ENCODE measurements around the gene PIGP. TPM values are rescaled to one million over a fixed set of nuclear protein-coding genes. Genes with fewer than 3 reads are reported as not detected.

PIGP gene
- total and polyA plus RNA-seq, 2 of the 8 experiments (the other 6 are each of a cell fraction or from before 2014, with no cell fraction given), result 11.3 to 18.0 TPM

DNA sequence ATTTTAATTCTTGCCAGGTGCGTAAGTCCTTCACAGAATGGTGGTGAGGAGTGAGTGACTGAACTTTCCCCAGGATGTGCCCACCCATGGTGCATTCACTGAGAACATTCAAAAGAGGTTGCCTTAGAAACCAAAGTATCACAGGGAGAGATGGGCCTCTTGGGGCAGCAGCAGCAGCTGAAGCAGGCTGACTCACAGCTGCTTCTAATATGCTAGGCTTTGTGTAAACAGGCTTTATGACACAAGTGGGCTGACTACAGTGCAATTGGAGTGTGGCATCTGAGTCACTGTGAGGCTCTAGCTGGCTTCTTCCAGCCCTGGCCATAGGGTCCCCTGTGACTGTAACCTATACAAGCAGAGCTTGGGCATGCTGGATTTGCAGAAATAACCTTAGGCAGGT lies 12.6 kb downstream of the PIGP start (continued):
- TF ChIP-seq TCF12 (IDR thresholded peaks at IDR 0.05; ENCODE audit: low read depth, low read length) (no peak), KDM4A (IDR thresholded peaks at IDR 0.05; ENCODE audit: low read depth, low read length, severe bottlenecking) (no peak), NRF1 (IDR thresholded peaks at IDR 0.05; ENCODE audit: low read depth, low read length) (no peak), SAP30 (IDR thresholded peaks at IDR 0.05; ENCODE audit: insufficient read depth, insufficient replicate concordance, low read length) (no peak), NANOG (IDR thresholded peaks at IDR 0.05; ENCODE audit: insufficient read depth, low read depth, low read length, poor library complexity, severe bottlenecking) (peak; percentile 25), FOSL1 (IDR thresholded peaks at IDR 0.05; ENCODE audit: insufficient read depth, low read depth, low read length) (no peak), ATF3 (IDR thresholded peaks at IDR 0.05; ENCODE audit: insufficient read depth, low read depth, low read length) (no peak), SP1 (IDR thresholded peaks at IDR 0.05; ENCODE audit: low read depth, low read length) (0 out of 2 replicates have a peak, but pooled peaks have one; percentile 43), SIN3A (conservative IDR thresholded peaks at IDR 0.05 in 1 of 2, IDR thresholded peaks at IDR 0.05 in 1 of 2; ENCODE audit: low read depth in 1 of 2, low read length in 2 of 2) (peak; percentile 73 to 86; a peak in 3 of 4 replicates), TEAD4 (IDR thresholded peaks at IDR 0.05; ENCODE audit: low read depth, low read length) (no peak), ASH2L (IDR thresholded peaks at IDR 0.05; ENCODE audit: low read length) (peak; percentile 60), PHF8 (conservative IDR thresholded peaks at IDR 0.05; ENCODE audit: low read depth, low read length) (no peak)

All from H1 (cell line).